Activated CD4-positive, CD25-positive, alpha-beta regulatory T cell treated with anti-CD3 and anti-CD28 coated beads, Interleukin-2, amount 50 U/mL, for 16 hours (primary cell): ENCODE results near the gene FAM227A.

Experiments
- DNase-seq: peaks from one replicate; pipeline ENCODE4 v3.0.0-alpha.2; 2020; ENCODE audit warnings: low read depth, low spot score

The FAM227A gene

GRCh38 chr22:38656256-38657044 lies at the start of gene FAM227A, which contains the start of gene CBY1:
Gene FAM227A (minus strand): TSS chr22:38656392. CDS start chr22:38650168, 6,224 bp downstream.
Gene CBY1 (plus strand): TSS chr22:38656638. CDS start chr22:38668055, 11,417 bp downstream.
- peak; percentile 73 for DNase-seq

GRCh38 chr22:38705235-38706100 lies 49.3 kb upstream of the FAM227A start, which contains the start of gene GTPBP1:
Gene GTPBP1 (plus strand): TSS chr22:38705944. CDS start chr22:38705956, 12 bp downstream.
- DNase-seq = peak; percentile 97

- DNase-seq = no peak
Observed at GRCh38 chr22:38704654-38705234, 48.6 kb upstream of the FAM227A start.

GRCh38 chr22:38700789-38701628 lies 44.8 kb upstream of the FAM227A start, which contains the start of gene JOSD1:
Gene JOSD1 (minus strand): TSS chr22:38700943. CDS start chr22:38699987, 956 bp downstream.
- DNase-seq = peak; percentile 96

GRCh38 chr22:38700270-38700788 lies 44.1 kb upstream of the FAM227A start:
- DNase-seq = no peak

GRCh38 chr22:38699784-38700183 lies 43.6 kb upstream of the FAM227A start:
- DNase-seq = no peak

GRCh38 chr22:38699143-38699542 lies 43.0 kb upstream of the FAM227A start:
- no peak for DNase-seq

GRCh38 chr22:38698407-38699094 lies 42.4 kb upstream of the FAM227A start:
- DNase-seq = no peak

- no peak for DNase-seq
Observed at GRCh38 chr22:38697425-38698089, 41.4 kb upstream of the FAM227A start.

- DNase-seq = peak; percentile 22
Observed at GRCh38 chr22:38696606-38697424, 40.6 kb upstream of the FAM227A start.

GRCh38 chr22:38694940-38695339 lies 38.7 kb upstream of the FAM227A start:
- DNase-seq = no peak

- DNase-seq = no peak
Observed at GRCh38 chr22:38694049-38694448, 37.9 kb upstream of the FAM227A start.

- DNase-seq = no peak
Observed at GRCh38 chr22:38689651-38690050, 33.5 kb upstream of the FAM227A start.

- DNase-seq = no peak
Observed at GRCh38 chr22:38685761-38686160, 29.6 kb upstream of the FAM227A start.

- DNase-seq = no peak
Observed at GRCh38 chr22:38684895-38685294, 28.7 kb upstream of the FAM227A start.

GRCh38 chr22:38681582-38682335 lies 25.6 kb upstream of the FAM227A start, which contains the start of gene TOMM22:
Gene TOMM22 (plus strand): TSS chr22:38681957. CDS start chr22:38681979, 22 bp downstream.
- peak; percentile 71 for DNase-seq

- DNase-seq = no peak
Observed at GRCh38 chr22:38675833-38676232, 19.6 kb upstream of the FAM227A start.

- DNase-seq = no peak
Observed at GRCh38 chr22:38674888-38675287, 18.7 kb upstream of the FAM227A start.
